Glutamatergic neuron (in vitro differentiated cells): Measurements from ENCODE around the gene DAB2IP. TPM values are rescaled to one million over a fixed set of nuclear protein-coding genes. Genes with fewer than 3 reads are reported as not detected.
A peak's percentile ranks its signal among the peaks of the same experiment; 100 is the strongest.

Experiments used
- DNase-seq: peaks from one replicate; pipeline ENCODE4 v3.0.0; 2022
- H3K27ac Mint-ChIP-seq: one replicate; pipeline ENCODE4 v1.8.0; 2020; ENCODE audit warnings: mild to moderate bottlenecking, mixed read lengths, inconsistent platforms; ENCODE audit not compliant: unreplicated experiment
- H3K27me3 Mint-ChIP-seq: one replicate; pipeline ENCODE4 v1.8.0; 2020; ENCODE audit warnings: mild to moderate bottlenecking, moderate library complexity, mixed read lengths, inconsistent platforms; ENCODE audit not compliant: unreplicated experiment
- H3K36me3 Mint-ChIP-seq: one replicate; pipeline ENCODE4 v1.8.0; 2020; ENCODE audit warnings: mild to moderate bottlenecking, mixed read lengths, inconsistent platforms; ENCODE audit not compliant: unreplicated experiment
- H3K4me1 Mint-ChIP-seq: one replicate; pipeline ENCODE4 v1.8.0; 2020; ENCODE audit warnings: mild to moderate bottlenecking, low read depth, mixed read lengths, inconsistent platforms; ENCODE audit not compliant: unreplicated experiment
- H3K4me3 Mint-ChIP-seq: one replicate; pipeline ENCODE4 v1.8.0; 2020; ENCODE audit warnings: mild to moderate bottlenecking, mixed read lengths, inconsistent platforms; ENCODE audit not compliant: unreplicated experiment
- H3K9me3 Mint-ChIP-seq: one replicate; pipeline ENCODE4 v1.8.0; 2020; ENCODE audit warnings: mild to moderate bottlenecking, moderate library complexity, mixed read lengths, inconsistent platforms; ENCODE audit not compliant: unreplicated experiment
- total RNA-seq: library from RNA; stranded (reverse); fragmentation: NEBNext Ultra II Directional; extraction: Animal tissue kit (Norgen Biotek cat#: 25700); gene quantifications from one replicate; pipeline ENCODE4 v1.2.1, GENCODE V29; 2021; ENCODE audit not compliant: unreplicated experiment
- TF ChIP-seq, protein P1 (sequence below): fragments of 200-600 bp; sonication (generic); IDR thresholded peaks from one replicate; pipeline ENCODE4 v1.5.0; 2021; ENCODE audit not compliant: partially characterized antibody, unreplicated experiment

The DAB2IP gene
- total RNA-seq, 1 donor from 2014 or later, result 32.9 TPM

DNA sequence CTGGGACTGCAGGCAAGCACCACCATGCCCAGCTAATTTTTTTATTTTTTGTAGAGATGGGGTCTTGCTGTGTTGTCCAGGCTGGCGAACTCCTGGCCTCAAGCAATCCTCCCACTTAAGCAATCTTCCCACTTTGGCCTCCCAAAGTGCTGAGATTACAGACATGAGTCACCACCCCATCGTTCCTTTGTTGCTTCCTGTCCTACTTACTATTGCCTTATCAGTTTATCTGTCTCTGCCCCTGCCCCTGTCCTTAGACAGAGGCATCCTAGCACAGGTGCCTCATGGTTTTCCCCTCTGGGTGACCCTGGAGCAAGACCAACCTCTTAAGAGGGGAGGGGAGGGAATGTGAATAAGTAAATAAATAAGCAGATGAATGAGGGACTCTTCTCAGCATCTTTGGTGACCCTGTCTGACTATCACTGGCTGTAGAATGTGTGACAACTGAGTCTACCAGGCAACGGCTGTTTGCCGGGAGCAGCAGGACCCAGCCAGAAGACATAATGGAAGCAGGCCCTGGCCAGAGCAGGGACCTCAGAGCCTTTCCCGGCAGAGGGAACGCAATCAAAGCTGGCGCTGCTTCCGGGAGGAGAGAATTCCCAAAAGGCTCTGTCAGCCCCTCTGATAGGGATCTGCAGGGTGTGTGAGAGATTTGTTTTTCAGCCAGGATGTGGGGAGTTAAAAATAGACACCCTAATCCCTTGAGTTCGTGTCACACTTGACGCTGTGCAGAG lies 43.8 kb upstream of the DAB2IP start:
- TF ChIP-seq, protein P1, sequence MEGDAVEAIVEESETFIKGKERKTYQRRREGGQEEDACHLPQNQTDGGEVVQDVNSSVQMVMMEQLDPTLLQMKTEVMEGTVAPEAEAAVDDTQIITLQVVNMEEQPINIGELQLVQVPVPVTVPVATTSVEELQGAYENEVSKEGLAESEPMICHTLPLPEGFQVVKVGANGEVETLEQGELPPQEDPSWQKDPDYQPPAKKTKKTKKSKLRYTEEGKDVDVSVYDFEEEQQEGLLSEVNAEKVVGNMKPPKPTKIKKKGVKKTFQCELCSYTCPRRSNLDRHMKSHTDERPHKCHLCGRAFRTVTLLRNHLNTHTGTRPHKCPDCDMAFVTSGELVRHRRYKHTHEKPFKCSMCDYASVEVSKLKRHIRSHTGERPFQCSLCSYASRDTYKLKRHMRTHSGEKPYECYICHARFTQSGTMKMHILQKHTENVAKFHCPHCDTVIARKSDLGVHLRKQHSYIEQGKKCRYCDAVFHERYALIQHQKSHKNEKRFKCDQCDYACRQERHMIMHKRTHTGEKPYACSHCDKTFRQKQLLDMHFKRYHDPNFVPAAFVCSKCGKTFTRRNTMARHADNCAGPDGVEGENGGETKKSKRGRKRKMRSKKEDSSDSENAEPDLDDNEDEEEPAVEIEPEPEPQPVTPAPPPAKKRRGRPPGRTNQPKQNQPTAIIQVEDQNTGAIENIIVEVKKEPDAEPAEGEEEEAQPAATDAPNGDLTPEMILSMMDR, result no peak
- Mint-ChIP-seq H3K9me3 (no peaks in the 10 kb centered on the region), H3K27ac (peak overlapping the region; percentile 60), H3K36me3 (no peaks in the 10 kb centered on the region), H3K4me1 (peaks cover 12% of the 10 kb centered on the region), H3K4me3 (no peak overlapping the region), H3K27me3 (no peaks in the 10 kb centered on the region)
- peak; percentile 34 for DNase-seq

DNA sequence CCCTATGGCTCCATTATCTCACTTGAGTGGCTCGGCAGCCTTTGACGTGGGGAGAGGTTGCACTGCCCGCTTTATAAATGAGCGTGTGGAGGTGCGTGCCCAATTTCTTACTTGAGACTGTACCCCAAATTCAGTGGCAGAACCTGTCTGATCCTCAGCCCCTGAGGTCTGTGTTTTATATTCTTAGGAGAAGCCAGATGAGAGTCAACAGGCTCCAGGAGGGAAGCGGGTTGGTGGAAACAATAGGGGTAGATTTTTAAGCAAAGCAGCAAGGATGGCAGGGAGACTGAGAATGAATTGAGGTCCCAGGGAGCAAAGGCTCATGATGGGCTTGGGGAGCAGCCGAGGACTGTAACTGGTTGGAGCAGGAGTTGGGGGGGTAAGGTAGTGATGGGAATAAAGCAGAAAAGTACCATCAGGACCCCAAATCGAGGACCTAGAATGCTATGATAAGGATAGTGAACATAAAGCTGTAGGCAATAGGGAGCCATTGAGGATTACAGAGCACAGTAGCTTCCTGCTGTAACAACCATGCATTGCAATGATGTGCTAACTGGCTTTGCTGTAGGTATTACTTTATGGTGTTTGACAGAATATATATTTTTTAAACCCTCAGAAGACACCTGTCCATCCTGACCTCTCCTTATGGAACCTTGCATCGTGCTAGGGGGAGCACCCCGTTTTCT lies 43.1 kb upstream of the DAB2IP start:
- no peaks in the 10 kb centered on the region for H3K9me3 Mint-ChIP-seq
- H3K4me3 Mint-ChIP-seq, result no peak overlapping the region
- peak overlapping the region; percentile 60 for H3K27ac Mint-ChIP-seq
- peaks cover 12% of the 10 kb centered on the region for H3K4me1 Mint-ChIP-seq
- no peaks in the 10 kb centered on the region for H3K36me3 Mint-ChIP-seq
- DNase-seq, result no peak
- TF ChIP-seq, protein P1, result no peak
- no peaks in the 10 kb centered on the region for H3K27me3 Mint-ChIP-seq

DNA sequence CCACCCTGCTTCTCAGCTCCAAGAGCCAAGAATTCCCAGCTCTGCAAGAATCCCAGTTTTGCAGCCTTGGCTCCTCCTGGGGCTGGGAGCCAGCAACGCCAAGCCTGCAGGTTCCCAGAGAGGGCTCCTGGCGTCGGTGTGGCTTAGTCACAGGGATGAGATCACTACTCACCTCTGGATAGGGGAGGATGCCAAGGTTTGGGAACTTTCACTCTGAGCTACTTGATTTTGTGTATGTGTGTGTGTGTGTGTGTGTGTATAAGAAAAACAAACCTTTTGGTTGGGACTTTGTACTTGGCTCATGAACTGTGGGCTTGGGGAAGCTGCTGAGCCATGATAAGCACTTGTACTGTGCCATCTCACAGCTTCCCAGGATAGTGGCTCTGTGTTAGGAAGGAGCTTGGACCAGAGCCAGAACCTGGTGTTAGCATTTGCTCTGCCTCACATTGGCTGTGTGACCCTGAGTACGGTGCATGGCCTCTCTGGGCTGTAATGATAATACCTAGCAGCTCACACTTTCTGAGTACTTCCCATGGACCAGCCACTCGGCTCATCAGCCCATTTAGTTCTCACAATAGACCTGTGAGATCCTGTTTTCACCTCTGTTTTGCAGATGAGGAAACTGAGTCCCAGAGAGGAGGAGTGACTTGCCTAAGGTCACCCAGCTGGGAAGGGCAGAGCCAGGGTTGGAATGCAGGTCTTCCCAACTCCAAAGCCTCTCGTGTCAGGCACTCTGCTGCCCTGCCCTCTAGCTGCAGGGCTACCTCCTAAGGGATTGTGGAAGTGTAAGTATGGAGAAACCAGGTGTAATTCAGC lies 41.4 kb upstream of the DAB2IP start:
- no peak for DNase-seq
- Mint-ChIP-seq H3K27ac (no peak overlapping the region), H3K4me3 (no peak overlapping the region), H3K27me3 (peaks cover 2% of the 10 kb centered on the region), H3K36me3 (no peaks in the 10 kb centered on the region), H3K4me1 (peaks cover 8% of the 10 kb centered on the region), H3K9me3 (no peaks in the 10 kb centered on the region)
- TF ChIP-seq, protein P1, result no peak

DNA sequence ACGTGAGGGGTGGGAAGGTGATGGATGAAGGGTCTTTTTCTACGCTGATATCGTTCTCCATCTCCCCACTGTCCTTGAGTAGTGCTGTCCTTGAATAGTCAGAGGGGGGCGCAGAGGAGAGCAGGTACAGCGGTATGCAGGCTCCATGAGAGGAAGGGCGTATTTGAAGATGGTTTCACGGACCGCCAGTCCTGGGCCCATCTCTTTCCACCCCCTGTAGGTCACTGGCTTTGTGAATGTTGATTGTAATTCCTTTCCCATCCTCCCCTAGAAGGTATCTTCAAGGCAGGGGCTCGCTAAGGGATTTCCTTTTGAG lies 40.8 kb upstream of the DAB2IP start:
- H3K27me3 Mint-ChIP-seq, result peaks cover 2% of the 10 kb centered on the region
- H3K27ac Mint-ChIP-seq, result no peak overlapping the region
- no peak overlapping the region for H3K4me3 Mint-ChIP-seq
- no peaks in the 10 kb centered on the region for H3K9me3 Mint-ChIP-seq
- H3K4me1 Mint-ChIP-seq, result peaks cover 8% of the 10 kb centered on the region
- TF ChIP-seq, protein P1, result no peak
- no peak for DNase-seq
- H3K36me3 Mint-ChIP-seq, result no peaks in the 10 kb centered on the region
